ENCODE data around the gene GNAI3. TPM values are rescaled to one million over a fixed set of nuclear protein-coding genes. Genes with fewer than 3 reads are reported as not detected.

Gene GNAI3
- total RNA-seq, 1 experiment from 2014 or later = 9.9 TPM

- Histone ChIP-seq H3T11ph (ENCODE audit: low read length) (no peak overlapping the region), H3K18ac (ENCODE audit: insufficient read length, low read depth, low read length) (no peak overlapping the region), H2AK5ac (ENCODE audit: insufficient read length, low read length) (no peak overlapping the region), H3K9ac (ENCODE audit: extremely low read depth, insufficient read length, low read length) (no peak overlapping the region), H3K56ac (ENCODE audit: insufficient read length, low read depth, low read length) (no peak overlapping the region), H3K27ac (ENCODE audit: insufficient read length, low read depth, low read length) (no peak overlapping the region), H4K20me1 (ENCODE audit: control insufficient read depth, insufficient read depth, insufficient read length) (no peaks in the 10 kb centered on the region), H3K27me3 (ENCODE audit: insufficient read depth, low read length) (no peaks in the 10 kb centered on the region), H3K23me2 (ENCODE audit: insufficient read length, low read depth, low read length, poor library complexity, severe bottlenecking) (no peaks in the 10 kb centered on the region), H2BK20ac (ENCODE audit: low read depth, low read length, poor library complexity, severe bottlenecking) (no peak overlapping the region), H3K4me2 (ENCODE audit: insufficient read depth, insufficient read length, low read length) (no peak overlapping the region), H4K8ac (replicated peaks; ENCODE audit: insufficient read length, low read depth, low read length) (no peak overlapping the region), H2BK5ac (ENCODE audit: insufficient read length, low read length) (no peak overlapping the region), H2BK120ac (ENCODE audit: low read depth, low read length, poor library complexity, severe bottlenecking) (no peak overlapping the region), H3K4me1 (ENCODE audit: insufficient read depth, low read length) (no peaks in the 10 kb centered on the region), H3K4ac (ENCODE audit: low read depth, low read length) (no peak overlapping the region), H3K23ac (ENCODE audit: insufficient read length, low read depth, low read length) (no peak overlapping the region), H3K9me3 (ENCODE audit: control insufficient read depth, low read depth, low read length) (no peaks in the 10 kb centered on the region), H4K5ac (ENCODE audit: insufficient read length, low read depth, low read length) (no peak overlapping the region), H2AFZ (ENCODE audit: low read length) (no peak overlapping the region), H3K79me2 (ENCODE audit: insufficient read depth, low read length) (no peaks in the 10 kb centered on the region), H3K79me1 (ENCODE audit: insufficient read depth, low read depth, low read length, poor library complexity, severe bottlenecking) (no peaks in the 10 kb centered on the region), H3K14ac (ENCODE audit: insufficient read depth, low read length) (no peak overlapping the region), H4K91ac (ENCODE audit: insufficient read length, low read depth, low read length) (no peak overlapping the region), H2BK15ac (ENCODE audit: low read depth, low read length) (no peak overlapping the region), H2BK12ac (ENCODE audit: insufficient read length, low read depth, low read length) (no peak overlapping the region)
- Mint-ChIP-seq H3K4me3 (no peak overlapping the region), H3K27me3 (ENCODE audit: low read depth) (peaks cover 21% of the 10 kb centered on the region), H3K9me3 (no peaks in the 10 kb centered on the region), H3K4me1 (peaks cover 9 to 10% of the 10 kb centered on the region in 2 experiments), H3K36me3 (ENCODE audit: insufficient read depth in 1 of 3, low read depth in 3 of 3) (peaks cover 0 to 5% (median 2%) of the 10 kb centered on the region in 3 experiments; a peak in 3 of 7 replicates), H3K27ac (no peak overlapping the region)
- DNase-seq = no peak
- no CpG with 5 or more reads among the region's 5 CpGs for WGBS (ENCODE audit: extremely low coverage, insufficient read length, low lambda C conversion rate)
- no peak for TF ChIP-seq CTCF (conservative IDR thresholded peaks at IDR 0.05)
Observed at GRCh38 chr1:109503935-109504334, 44.5 kb upstream of the GNAI3 start.

Data from H9 (cell line).